Measurements from ENCODE around the gene CDK16.

CDK16 gene

DNA sequence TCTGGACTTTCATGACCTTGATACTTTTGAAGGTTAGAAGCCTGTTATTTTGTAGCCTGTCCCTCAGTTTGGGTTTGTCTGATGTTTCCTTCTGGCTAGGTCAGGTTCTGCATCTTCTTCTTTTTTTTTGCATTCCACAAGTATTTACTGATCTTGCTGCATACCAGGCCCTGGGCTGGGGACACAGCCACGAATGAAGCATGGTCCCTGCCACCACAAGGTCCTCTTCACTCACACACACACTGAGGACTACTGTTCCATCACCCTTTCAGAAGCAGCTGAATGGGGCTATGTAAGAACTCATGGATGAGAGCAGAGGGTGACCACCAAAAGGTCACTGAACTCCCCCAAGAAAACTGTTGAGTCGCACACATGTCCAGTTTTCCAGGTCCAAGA is 53.5 kb downstream of the CDK16 start:
- DNase-seq (ENCODE audit: low read depth), result no peak
- TF ChIP-seq, protein P1, sequence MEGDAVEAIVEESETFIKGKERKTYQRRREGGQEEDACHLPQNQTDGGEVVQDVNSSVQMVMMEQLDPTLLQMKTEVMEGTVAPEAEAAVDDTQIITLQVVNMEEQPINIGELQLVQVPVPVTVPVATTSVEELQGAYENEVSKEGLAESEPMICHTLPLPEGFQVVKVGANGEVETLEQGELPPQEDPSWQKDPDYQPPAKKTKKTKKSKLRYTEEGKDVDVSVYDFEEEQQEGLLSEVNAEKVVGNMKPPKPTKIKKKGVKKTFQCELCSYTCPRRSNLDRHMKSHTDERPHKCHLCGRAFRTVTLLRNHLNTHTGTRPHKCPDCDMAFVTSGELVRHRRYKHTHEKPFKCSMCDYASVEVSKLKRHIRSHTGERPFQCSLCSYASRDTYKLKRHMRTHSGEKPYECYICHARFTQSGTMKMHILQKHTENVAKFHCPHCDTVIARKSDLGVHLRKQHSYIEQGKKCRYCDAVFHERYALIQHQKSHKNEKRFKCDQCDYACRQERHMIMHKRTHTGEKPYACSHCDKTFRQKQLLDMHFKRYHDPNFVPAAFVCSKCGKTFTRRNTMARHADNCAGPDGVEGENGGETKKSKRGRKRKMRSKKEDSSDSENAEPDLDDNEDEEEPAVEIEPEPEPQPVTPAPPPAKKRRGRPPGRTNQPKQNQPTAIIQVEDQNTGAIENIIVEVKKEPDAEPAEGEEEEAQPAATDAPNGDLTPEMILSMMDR (conservative IDR thresholded peaks at IDR 0.05; ENCODE audit: low read length), result no peak
- no peak overlapping the region for H3K4me3 ChIP-seq (ENCODE audit: low read length)

DNA sequence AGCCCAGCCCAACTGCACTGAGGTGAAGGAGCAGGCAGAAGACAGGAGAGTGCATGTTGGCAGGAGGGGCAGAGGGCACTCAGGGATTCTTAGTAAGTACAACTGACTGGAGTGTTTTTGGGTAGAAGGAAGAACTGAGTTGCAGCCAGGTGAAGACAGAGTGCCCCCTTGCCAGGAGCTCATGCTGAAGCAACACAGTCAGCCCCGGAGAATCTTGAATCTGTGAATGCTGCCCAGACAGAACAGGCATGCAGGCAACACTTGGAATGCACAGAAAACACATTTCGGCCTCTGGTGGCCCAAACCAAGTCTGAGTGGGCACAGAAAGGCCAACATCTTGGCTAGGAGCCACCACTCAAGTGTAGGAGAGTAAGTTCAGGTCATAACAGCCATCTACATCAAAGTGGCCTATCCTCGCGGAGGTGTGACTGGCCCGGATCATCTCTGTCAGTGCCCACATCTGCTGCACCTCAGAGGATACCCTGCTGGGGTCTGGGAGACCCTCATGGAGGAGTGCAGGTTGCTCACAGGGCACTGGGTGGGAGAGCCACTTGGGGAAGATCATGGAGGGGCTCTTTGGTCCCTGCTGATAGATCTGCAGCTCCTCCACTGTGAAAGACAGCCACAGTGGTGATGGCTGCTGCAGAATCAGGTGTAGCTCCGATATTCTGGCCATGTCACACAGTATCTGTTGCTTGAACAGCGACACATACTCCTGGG is 54.7 kb downstream of the CDK16 start:
- DNase-seq (ENCODE audit: low read depth), result no peak
- TF ChIP-seq, protein P1 (conservative IDR thresholded peaks at IDR 0.05; ENCODE audit: low read length), result no peak
- no peak overlapping the region for H3K4me3 ChIP-seq (ENCODE audit: low read length)

DNA sequence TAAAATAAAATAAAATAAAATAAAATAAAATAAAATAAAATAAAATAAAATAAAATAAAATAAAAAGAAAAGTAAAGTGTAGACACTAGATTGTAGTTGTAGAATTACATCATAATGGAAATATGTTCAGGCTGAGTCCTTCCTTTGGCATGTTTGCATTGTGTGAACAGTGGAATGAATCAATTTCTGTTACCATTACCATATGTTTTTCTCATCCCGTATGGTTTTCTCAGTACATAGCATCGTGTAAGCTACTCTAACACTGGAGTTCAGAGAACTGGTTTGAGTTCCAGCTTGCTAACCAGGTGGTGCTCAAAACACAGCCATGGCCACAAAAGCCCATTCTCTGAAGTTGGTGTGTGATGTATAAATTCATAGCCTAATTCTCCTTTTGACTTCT is 60.2 kb downstream of the CDK16 start:
- H3K4me3 ChIP-seq (ENCODE audit: low read length), result no peak overlapping the region
- peak; percentile 72 for DNase-seq (ENCODE audit: low read depth)
- TF ChIP-seq, protein P1 (conservative IDR thresholded peaks at IDR 0.05; ENCODE audit: low read length), result no peak
